ENCODE measurements around the gene PIGS.

DNA sequence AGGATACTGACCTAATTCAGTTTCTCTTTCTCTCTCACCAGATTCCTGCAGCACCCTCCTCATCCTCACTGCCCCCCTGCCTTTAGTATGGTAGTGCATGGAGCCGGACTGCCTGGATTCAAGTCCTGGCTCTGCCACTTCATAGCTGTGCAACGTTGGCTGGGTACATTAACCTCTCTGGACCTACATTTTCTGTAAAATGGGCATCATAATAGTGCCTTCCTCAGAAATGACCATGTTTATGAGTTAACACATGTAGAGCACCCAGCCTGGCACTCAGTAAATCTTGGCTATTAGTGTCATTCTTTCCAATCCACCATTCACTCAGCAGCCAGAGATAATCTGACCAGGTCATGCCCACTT lies 26.2 kb downstream of the PIGS start:
- TF ChIP-seq, protein P1, sequence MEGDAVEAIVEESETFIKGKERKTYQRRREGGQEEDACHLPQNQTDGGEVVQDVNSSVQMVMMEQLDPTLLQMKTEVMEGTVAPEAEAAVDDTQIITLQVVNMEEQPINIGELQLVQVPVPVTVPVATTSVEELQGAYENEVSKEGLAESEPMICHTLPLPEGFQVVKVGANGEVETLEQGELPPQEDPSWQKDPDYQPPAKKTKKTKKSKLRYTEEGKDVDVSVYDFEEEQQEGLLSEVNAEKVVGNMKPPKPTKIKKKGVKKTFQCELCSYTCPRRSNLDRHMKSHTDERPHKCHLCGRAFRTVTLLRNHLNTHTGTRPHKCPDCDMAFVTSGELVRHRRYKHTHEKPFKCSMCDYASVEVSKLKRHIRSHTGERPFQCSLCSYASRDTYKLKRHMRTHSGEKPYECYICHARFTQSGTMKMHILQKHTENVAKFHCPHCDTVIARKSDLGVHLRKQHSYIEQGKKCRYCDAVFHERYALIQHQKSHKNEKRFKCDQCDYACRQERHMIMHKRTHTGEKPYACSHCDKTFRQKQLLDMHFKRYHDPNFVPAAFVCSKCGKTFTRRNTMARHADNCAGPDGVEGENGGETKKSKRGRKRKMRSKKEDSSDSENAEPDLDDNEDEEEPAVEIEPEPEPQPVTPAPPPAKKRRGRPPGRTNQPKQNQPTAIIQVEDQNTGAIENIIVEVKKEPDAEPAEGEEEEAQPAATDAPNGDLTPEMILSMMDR (IDR thresholded peaks at IDR 0.05) = no peak
- no peak for TF ChIP-seq EZH2 (IDR thresholded peaks at IDR 0.05; ENCODE audit: borderline replicate concordance, insufficient read depth, low read depth, low read length, poor library complexity, severe bottlenecking)
